ENCODE measurements around the gene BOC. TPM values are rescaled to one million over a fixed set of nuclear protein-coding genes. Genes with fewer than 3 reads are reported as not detected.
A peak's percentile ranks its signal among the peaks of the same experiment; 100 is the strongest.

Gene BOC
- total and polyA plus RNA-seq, 2 experiments from 2014 or later, result 2.1 to 4.1 TPM

GRCh38 chr3:113231827-113232253, 20.5 kb downstream of the BOC start:
- H3K27ac ChIP-seq (ENCODE audit: low read depth), result no peak overlapping the region
- H3K27me3 ChIP-seq (ENCODE audit: insufficient read depth), result no peaks in the 10 kb centered on the region
- peaks cover 11% of the 10 kb centered on the region for H3K4me1 ChIP-seq (ENCODE audit: insufficient read depth)
- no peak overlapping the region for H2AFZ ChIP-seq
- TF ChIP-seq ZNF462 (CRISPR knock-in tag; IDR thresholded peaks at IDR 0.05), result no peak
- no peak for TF ChIP-seq EZH2phosphoT487 (IDR thresholded peaks at IDR 0.05; ENCODE audit: unreplicated experiment)
- TF ChIP-seq ETS1 (IDR thresholded peaks at IDR 0.05), result no peak
- no peak for TF ChIP-seq POLR2AphosphoS5 (IDR thresholded peaks at IDR 0.05; ENCODE audit: low read depth)
- no peak for TF ChIP-seq NANOG (IDR thresholded peaks at IDR 0.05; ENCODE audit: borderline replicate concordance)
- TF ChIP-seq STAT1 (IDR thresholded peaks at IDR 0.05; ENCODE audit: unreplicated experiment), result no peak
- no peak for TF ChIP-seq EZH2 (IDR thresholded peaks at IDR 0.05; ENCODE audit: low read depth, unreplicated experiment)
- Mint-ChIP-seq H3K36me3 (ENCODE audit: low read depth) (no peaks in the 10 kb centered on the region), H3K4me3 (no peak overlapping the region), H3K27me3 (ENCODE audit: insufficient read depth, low read depth, poor library complexity) (peaks cover 9% of the 10 kb centered on the region), H3K4me1 (peaks cover 42% of the 10 kb centered on the region), H3K27ac (0 out of 2 replicates have a peak overlapping the region, but pooled peaks have one; percentile 49), H3K9me3 (no peaks in the 10 kb centered on the region)
- H4K20me1 ChIP-seq (replicated peaks; ENCODE audit: insufficient read depth), result no peaks in the 10 kb centered on the region
- H3K4me3 ChIP-seq, result no peak overlapping the region
- DNase-seq (ENCODE audit: low spot score) (peak; percentile 23), ATAC-seq (peak; percentile 58)
- H3K36me3 ChIP-seq (ENCODE audit: insufficient read depth), result no peaks in the 10 kb centered on the region; the same call in 1 of the 2 replicates
- H3K9me2 ChIP-seq (ENCODE audit: insufficient read depth), result no peaks in the 10 kb centered on the region
- H3F3A ChIP-seq (replicated peaks; ENCODE audit: low read depth), result no peaks in the 10 kb centered on the region
- no peaks in the 10 kb centered on the region for H3K79me2 ChIP-seq (replicated peaks; ENCODE audit: insufficient read depth)
- no peak overlapping the region for H3K4me2 ChIP-seq
